ENCODE measurements around the gene MOB3C. TPM values are rescaled to one million over a fixed set of nuclear protein-coding genes. Genes with fewer than 3 reads are reported as not detected.

The MOB3C gene
- total RNA-seq, 1 donor from 2014 or later, result 8.4 TPM

GRCh38 chr1:46618754-46619415, 2.3 kb upstream of the MOB3C start:
- Histone ChIP-seq H3K36me3 (ENCODE audit: control insufficient read depth, insufficient read depth, low read length) (no peaks in the 10 kb centered on the region), H3K27me3 (ENCODE audit: control insufficient read depth, insufficient read depth, low read length) (no peaks in the 10 kb centered on the region), H3K4me3 (ENCODE audit: low read depth, low read length) (no peak overlapping the region)
- no peak for FAIRE-seq
- no peak for DNase-seq (ENCODE audit: low read depth)
- TF ChIP-seq, protein P1, sequence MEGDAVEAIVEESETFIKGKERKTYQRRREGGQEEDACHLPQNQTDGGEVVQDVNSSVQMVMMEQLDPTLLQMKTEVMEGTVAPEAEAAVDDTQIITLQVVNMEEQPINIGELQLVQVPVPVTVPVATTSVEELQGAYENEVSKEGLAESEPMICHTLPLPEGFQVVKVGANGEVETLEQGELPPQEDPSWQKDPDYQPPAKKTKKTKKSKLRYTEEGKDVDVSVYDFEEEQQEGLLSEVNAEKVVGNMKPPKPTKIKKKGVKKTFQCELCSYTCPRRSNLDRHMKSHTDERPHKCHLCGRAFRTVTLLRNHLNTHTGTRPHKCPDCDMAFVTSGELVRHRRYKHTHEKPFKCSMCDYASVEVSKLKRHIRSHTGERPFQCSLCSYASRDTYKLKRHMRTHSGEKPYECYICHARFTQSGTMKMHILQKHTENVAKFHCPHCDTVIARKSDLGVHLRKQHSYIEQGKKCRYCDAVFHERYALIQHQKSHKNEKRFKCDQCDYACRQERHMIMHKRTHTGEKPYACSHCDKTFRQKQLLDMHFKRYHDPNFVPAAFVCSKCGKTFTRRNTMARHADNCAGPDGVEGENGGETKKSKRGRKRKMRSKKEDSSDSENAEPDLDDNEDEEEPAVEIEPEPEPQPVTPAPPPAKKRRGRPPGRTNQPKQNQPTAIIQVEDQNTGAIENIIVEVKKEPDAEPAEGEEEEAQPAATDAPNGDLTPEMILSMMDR (IDR thresholded peaks at IDR 0.05; ENCODE audit: insufficient read depth, low read length, severe bottlenecking), result no peak

DNA sequence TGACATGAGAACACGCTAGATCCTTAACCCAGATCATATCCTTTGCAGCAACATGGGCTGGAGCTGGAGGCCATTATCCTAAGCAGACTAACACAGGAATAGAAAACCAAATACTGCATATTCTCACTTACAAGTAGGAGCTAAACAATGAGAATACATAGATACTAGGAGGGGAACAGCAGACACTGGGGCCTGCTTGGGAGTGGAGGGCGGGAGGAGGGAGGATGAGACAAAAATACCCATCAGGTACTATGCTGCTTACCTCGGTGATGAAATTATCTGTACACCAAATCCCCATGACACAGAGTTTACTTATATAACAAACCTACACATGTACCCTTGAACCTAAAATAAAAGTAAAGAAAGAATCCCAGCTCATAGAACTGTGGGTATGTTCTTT, 1.2 kb upstream of the MOB3C start:
- TF ChIP-seq, protein P1 (IDR thresholded peaks at IDR 0.05; ENCODE audit: insufficient read depth, low read length, severe bottlenecking), result no peak
- no peak overlapping the region for H3K4me3 ChIP-seq (ENCODE audit: low read depth, low read length)
- DNase-seq (ENCODE audit: low read depth) (no peak), FAIRE-seq (no peak)
- H3K27me3 ChIP-seq (ENCODE audit: control insufficient read depth, insufficient read depth, low read length), result no peaks in the 10 kb centered on the region
- no peaks in the 10 kb centered on the region for H3K36me3 ChIP-seq (ENCODE audit: control insufficient read depth, insufficient read depth, low read length)

- Histone ChIP-seq H3K27me3 (ENCODE audit: control insufficient read depth, insufficient read depth, low read length) (no peaks in the 10 kb centered on the region), H3K36me3 (ENCODE audit: control insufficient read depth, insufficient read depth, low read length) (no peaks in the 10 kb centered on the region), H3K4me3 (ENCODE audit: low read depth, low read length) (peak overlapping the region; percentile 63)
- FAIRE-seq (no peak), DNase-seq (ENCODE audit: low read depth) (peak; percentile 44)
- TF ChIP-seq, protein P1 (IDR thresholded peaks at IDR 0.05; ENCODE audit: insufficient read depth, low read length, severe bottlenecking), result no peak
Measured at GRCh38 chr1:46617108-46617800, 643 bp upstream of the MOB3C start.

GRCh38 chr1:46615735-46616134, 876 bp downstream of the MOB3C start:
- FAIRE-seq (no peak), DNase-seq (ENCODE audit: low read depth) (no peak)
- Histone ChIP-seq H3K36me3 (ENCODE audit: control insufficient read depth, insufficient read depth, low read length) (no peaks in the 10 kb centered on the region), H3K27me3 (ENCODE audit: control insufficient read depth, insufficient read depth, low read length) (no peaks in the 10 kb centered on the region), H3K4me3 (ENCODE audit: low read depth, low read length) (peak overlapping the region; percentile 63)
- TF ChIP-seq, protein P1 (IDR thresholded peaks at IDR 0.05; ENCODE audit: insufficient read depth, low read length, severe bottlenecking), result no peak

DNA sequence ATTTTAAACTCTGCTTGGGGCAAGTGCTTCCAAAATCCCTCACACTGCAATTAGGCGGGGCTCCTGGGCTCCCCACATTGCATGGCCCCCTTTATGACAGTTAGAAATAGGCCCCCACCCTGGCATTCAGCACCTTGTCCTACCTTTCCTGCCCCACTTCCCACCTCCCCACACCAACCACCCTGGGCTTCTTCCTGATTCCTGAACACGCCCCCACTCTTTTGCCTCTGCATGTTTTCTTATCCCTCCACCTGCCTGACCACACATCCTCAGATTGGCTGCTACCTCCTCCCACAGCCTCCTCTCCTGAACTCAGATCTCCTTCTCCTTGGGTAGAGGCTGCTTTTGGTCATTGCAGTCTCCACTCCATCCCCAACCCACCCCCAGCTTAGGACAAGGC, 1.5 kb downstream of the MOB3C start:
- Histone ChIP-seq H3K36me3 (ENCODE audit: control insufficient read depth, insufficient read depth, low read length) (no peaks in the 10 kb centered on the region), H3K4me3 (ENCODE audit: low read depth, low read length) (peak overlapping the region; percentile 2)

More for the DNA sequence above, 1.5 kb downstream of the MOB3C start:
- FAIRE-seq (no peak), DNase-seq (ENCODE audit: low read depth) (peak; percentile 29)
- H3K27me3 ChIP-seq (ENCODE audit: control insufficient read depth, insufficient read depth, low read length), result no peaks in the 10 kb centered on the region
- TF ChIP-seq, protein P1 (IDR thresholded peaks at IDR 0.05; ENCODE audit: insufficient read depth, low read length, severe bottlenecking), result no peak
